SK-N-DZ (cell line): ENCODE measurements around the gene CLEC2B.

ENCODE experiments used
- DNase-seq: peaks from one replicate; pipeline ENCODE4 v3.0.0-alpha.2; 2015; ENCODE audit warnings: low spot score

Gene CLEC2B

GRCh38 chr12:9809866-9810265 is 59.3 kb downstream of the CLEC2B start:
- DNase-seq: no peak

GRCh38 chr12:9809338-9809737 is 59.8 kb downstream of the CLEC2B start:
- no peak for DNase-seq

DNA sequence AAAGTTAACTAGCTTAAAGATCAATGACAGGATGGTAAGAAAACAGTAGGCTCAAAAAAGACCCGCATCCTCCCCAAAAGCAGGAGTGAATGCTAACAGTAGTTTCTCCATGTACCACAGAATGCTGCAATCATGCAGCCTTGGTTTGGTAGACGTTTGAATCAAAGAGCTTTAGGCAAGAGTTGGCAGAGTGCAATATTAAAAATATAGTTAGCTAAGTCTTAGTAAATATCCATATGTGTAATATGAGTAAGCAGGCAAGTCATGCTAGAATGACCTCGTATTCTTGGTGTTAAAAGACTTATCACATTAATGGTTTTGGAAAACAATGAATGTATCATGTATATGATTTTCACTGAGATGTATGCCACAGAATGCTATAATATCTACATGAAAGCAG is 60.6 kb downstream of the CLEC2B start:
- DNase-seq: no peak

DNA sequence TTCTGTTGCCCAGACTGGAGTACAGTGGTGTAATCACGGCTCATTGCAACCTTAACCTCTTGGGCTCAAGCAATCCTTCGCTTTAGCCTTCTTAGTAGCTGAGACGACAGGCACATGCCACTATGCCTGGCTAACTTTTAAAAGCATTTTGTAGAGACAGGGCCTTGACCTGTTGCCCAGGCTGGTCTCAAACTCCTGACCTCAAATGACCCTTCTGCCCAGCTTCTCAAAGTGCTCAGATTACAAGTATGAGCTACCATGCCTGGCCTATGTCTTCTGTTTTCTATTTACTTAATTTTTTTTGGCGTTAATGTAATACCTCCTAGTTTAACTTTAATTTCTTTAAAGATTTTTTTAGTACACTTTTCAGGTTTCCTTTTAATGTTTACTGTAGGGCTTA is 62.4 kb downstream of the CLEC2B start:
- no peak for DNase-seq

- DNase-seq: no peak
Measured at GRCh38 chr12:9805883-9806282, 63.3 kb downstream of the CLEC2B start.
